Liver (tissue), 3 donors: ENCODE measurements around the gene NPTN.
"Not testable (repeated sequence)": the region's sequence is repeated elsewhere in the genome, so short reads cannot be mapped to it uniquely, and the experiment has no call there.

Experiments used
- CTCF ChIP-seq: fragments of 150-350 bp; IDR thresholded peaks from 2 replicates; pipeline ENCODE4 v1.5.1; 2017; ENCODE audit warnings: improper control_type of control experiment, low read depth, low read length; ENCODE audit not compliant: missing input control
- EGR1 ChIP-seq, 2 donors: IDR thresholded peaks; 2 replicates each; pipeline ENCODE4 v1.6.1; 2016 to 2018; ENCODE audit warnings: antibody characterized with exemption in 2 of 2, low read depth in 2 of 2
- HNF4G ChIP-seq: IDR thresholded peaks from 2 replicates; pipeline ENCODE4 v1.6.1; 2016; ENCODE audit warnings: antibody characterized with exemption
- donor health status: healthy.
- donor health status: healthy.

- not testable (repeated sequence) for TF ChIP-seq CTCF; HNF4G; EGR1 (IDR thresholded peaks at IDR 0.05; ENCODE audit: low read depth in 2 of 2)
These were observed 6.3 kb upstream of the NPTN start for GRCh38 chr15:73639464-73639863.
